Activated CD8-positive, alpha-beta T cell treated with anti-CD3 and anti-CD28 coated beads for 36 hours (primary cell): ENCODE measurements around the gene RFX3. TPM values are rescaled to one million over a fixed set of nuclear protein-coding genes. Genes with fewer than 3 reads are reported as not detected.

ENCODE experiments used
- ATAC-seq: fragments of 200-7000 bp; cut with Tn5 transposase; one replicate; pipeline ENCODE4 v1.10.0; 2021; ENCODE audit warnings: mild to moderate bottlenecking, moderate library complexity
- CTCF ChIA-PET: fragments of 350-600 bp; sonication (Branson Sonifier 250); formaldehyde crosslinking; loops from one replicate; lab custom pipeline; 2021; ENCODE audit warnings: antibody characterized with exemption; lab: Charles Lee
- POLR2A ChIA-PET: fragments of 350-600 bp; sonication (Branson Sonifier 250); formaldehyde crosslinking; loops from one replicate; lab custom pipeline; 2021; ENCODE audit warnings: antibody characterized with exemption; lab: Charles Lee
- DNase-seq: peaks from one replicate; pipeline ENCODE4 v3.0.0-alpha.2; 2020
- H3K27ac Mint-ChIP-seq: one replicate; pipeline ENCODE4 v1.8.0; 2021; ENCODE audit warnings: mild to moderate bottlenecking, mixed read lengths
- H3K27me3 Mint-ChIP-seq: one replicate; pipeline ENCODE4 v1.8.0; 2021; ENCODE audit warnings: mixed read lengths
- H3K36me3 Mint-ChIP-seq: one replicate; pipeline ENCODE4 v1.8.0; 2021; ENCODE audit warnings: low read depth, mixed read lengths
- H3K4me1 Mint-ChIP-seq: one replicate; pipeline ENCODE4 v1.8.0; 2021; ENCODE audit warnings: low read depth, mixed read lengths
- H3K4me3 Mint-ChIP-seq: one replicate; pipeline ENCODE4 v1.8.0; 2021; ENCODE audit warnings: mild to moderate bottlenecking, moderate library complexity, mixed read lengths
- H3K9me3 Mint-ChIP-seq: one replicate; pipeline ENCODE4 v1.8.0; 2021; ENCODE audit warnings: mixed read lengths
- CTCF ChIP-seq: fragments of 200-600 bp; IDR thresholded peaks from one replicate; pipeline ENCODE4 v1.8.0; 2022; ENCODE audit warnings: antibody characterized with exemption, mild to moderate bottlenecking
- intact Hi-C: fragments of 100-400 bp; cut with micrococcal nuclease; formaldehyde crosslinking; loops from one replicate; pipeline ENCODE4 v1.10.0; 2022
- total RNA-seq, 2 experiments: library from RNA; stranded (reverse); gene quantifications; one replicate each; pipeline ENCODE4 v1.2.3, GENCODE V29; 2021

Gene RFX3
- total RNA-seq, 2 experiments from 2014 or later, result 10.3 to 12.3 TPM

- no peak for DNase-seq
- intact Hi-C loops, result loop anchor here (5.0 kb wide), 1 partner anchor 50 kb away; the partner anchor contains the start of gene RFX3
- Mint-ChIP-seq H3K27me3 (no peaks in the 10 kb centered on the region), H3K4me3 (peak overlapping the region; percentile 76), H3K9me3 (peaks cover 8% of the 10 kb centered on the region), H3K4me1 (peaks cover 67% of the 10 kb centered on the region), H3K27ac (peak overlapping the region; percentile 94), H3K36me3 (peaks cover 44% of the 10 kb centered on the region)
- ATAC-seq, result peak; percentile 51
- no peak for TF ChIP-seq CTCF
- CTCF ChIA-PET, result interaction anchor here (0.8 to 2.2 kb wide), 9 partner anchors 8 to 640 kb away, joined by 3 to 7 read pairs (median 3); no protein-coding TSS in a partner anchor
- POLR2A ChIA-PET, result interaction anchor here (1.2 to 1.7 kb wide), 2 partner anchors 47 to 50 kb away, joined by 3 to 20 read pairs; partner anchors contain the start of gene RFX3
Observed at GRCh38 chr9:3477236-3477834, 48.5 kb downstream of the RFX3 start.

- Mint-ChIP-seq H3K4me1 (peaks cover 67% of the 10 kb centered on the region), H3K27ac (no peak overlapping the region), H3K4me3 (no peak overlapping the region), H3K9me3 (peaks cover 8% of the 10 kb centered on the region), H3K27me3 (no peaks in the 10 kb centered on the region), H3K36me3 (peaks cover 41% of the 10 kb centered on the region)
- no peak for TF ChIP-seq CTCF
- intact Hi-C loops, result loop anchor here (5.0 kb wide), 1 partner anchor 52 kb away; the partner anchor contains the start of gene RFX3
- ChIA-PET POLR2A (interaction anchor here (0.6 kb wide), 1 partner anchor 179 kb away, joined by 3 read pairs; no protein-coding TSS in a partner anchor), CTCF (interaction anchor here (0.8 to 2.2 kb wide), 3 partner anchors 8 to 602 kb away, joined by 3 to 7 read pairs (median 5); no protein-coding TSS in a partner anchor)
- ATAC-seq (peak; percentile 29), DNase-seq (peak; percentile 31)
Observed at GRCh38 chr9:3475300-3476020, 50.3 kb downstream of the RFX3 start.

- ChIA-PET CTCF (interaction anchor here (1.6 kb wide), 1 partner anchor 603 kb away, joined by 3 read pairs; no protein-coding TSS in a partner anchor), POLR2A (interaction anchor here (0.6 kb wide), 1 partner anchor 178 kb away, joined by 3 read pairs; no protein-coding TSS in a partner anchor)
- Mint-ChIP-seq H3K36me3 (peaks cover 36% of the 10 kb centered on the region), H3K9me3 (peaks cover 8% of the 10 kb centered on the region), H3K27me3 (no peaks in the 10 kb centered on the region), H3K4me1 (peaks cover 61% of the 10 kb centered on the region), H3K4me3 (no peak overlapping the region), H3K27ac (no peak overlapping the region)
- ATAC-seq, result no peak
- TF ChIP-seq CTCF, result no peak
- intact Hi-C loops, result loop anchor here (5.0 kb wide), 1 partner anchor 52 kb away; the partner anchor contains the start of gene RFX3
- DNase-seq, result no peak
Observed at GRCh38 chr9:3474821-3475220, 51.0 kb downstream of the RFX3 start.

GRCh38 chr9:3473405-3473804 lies 52.4 kb downstream of the RFX3 start:
- ChIA-PET CTCF (interaction anchor here (1.5 kb wide), 1 partner anchor 54 kb away, joined by 4 read pairs; no protein-coding TSS in a partner anchor), POLR2A (interaction anchor here (0.6 to 1.4 kb wide), 2 partner anchors 35 to 54 kb away, joined by 3 to 4 read pairs; no protein-coding TSS in a partner anchor)
- intact Hi-C loops, result no loop called here
- H3K27ac Mint-ChIP-seq, result peak overlapping the region; percentile 22
- H3K36me3 Mint-ChIP-seq, result peaks cover 23% of the 10 kb centered on the region
- no peak for TF ChIP-seq CTCF
- ATAC-seq (no peak), DNase-seq (no peak)
- peaks cover 5% of the 10 kb centered on the region for H3K9me3 Mint-ChIP-seq
- no peak overlapping the region for H3K4me3 Mint-ChIP-seq
- peaks cover 49% of the 10 kb centered on the region for H3K4me1 Mint-ChIP-seq
- H3K27me3 Mint-ChIP-seq, result no peaks in the 10 kb centered on the region
